Measurements from ENCODE around the gene CSNK2A1.

The CSNK2A1 gene

GRCh38 chr20:540391-541201 lies 3.0 kb downstream of the CSNK2A1 start:
- TF ChIP-seq, protein P1, sequence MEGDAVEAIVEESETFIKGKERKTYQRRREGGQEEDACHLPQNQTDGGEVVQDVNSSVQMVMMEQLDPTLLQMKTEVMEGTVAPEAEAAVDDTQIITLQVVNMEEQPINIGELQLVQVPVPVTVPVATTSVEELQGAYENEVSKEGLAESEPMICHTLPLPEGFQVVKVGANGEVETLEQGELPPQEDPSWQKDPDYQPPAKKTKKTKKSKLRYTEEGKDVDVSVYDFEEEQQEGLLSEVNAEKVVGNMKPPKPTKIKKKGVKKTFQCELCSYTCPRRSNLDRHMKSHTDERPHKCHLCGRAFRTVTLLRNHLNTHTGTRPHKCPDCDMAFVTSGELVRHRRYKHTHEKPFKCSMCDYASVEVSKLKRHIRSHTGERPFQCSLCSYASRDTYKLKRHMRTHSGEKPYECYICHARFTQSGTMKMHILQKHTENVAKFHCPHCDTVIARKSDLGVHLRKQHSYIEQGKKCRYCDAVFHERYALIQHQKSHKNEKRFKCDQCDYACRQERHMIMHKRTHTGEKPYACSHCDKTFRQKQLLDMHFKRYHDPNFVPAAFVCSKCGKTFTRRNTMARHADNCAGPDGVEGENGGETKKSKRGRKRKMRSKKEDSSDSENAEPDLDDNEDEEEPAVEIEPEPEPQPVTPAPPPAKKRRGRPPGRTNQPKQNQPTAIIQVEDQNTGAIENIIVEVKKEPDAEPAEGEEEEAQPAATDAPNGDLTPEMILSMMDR (IDR thresholded peaks at IDR 0.05; ENCODE audit: low read depth, low read length) = no peak
- no peak overlapping the region for H3K4me3 ChIP-seq (ENCODE audit: low read depth, low read length)

GRCh38 chr20:539848-540247 lies 3.7 kb downstream of the CSNK2A1 start:
- TF ChIP-seq, protein P1 (IDR thresholded peaks at IDR 0.05; ENCODE audit: low read depth, low read length) = no peak
- no peak overlapping the region for H3K4me3 ChIP-seq (ENCODE audit: low read depth, low read length)

DNA sequence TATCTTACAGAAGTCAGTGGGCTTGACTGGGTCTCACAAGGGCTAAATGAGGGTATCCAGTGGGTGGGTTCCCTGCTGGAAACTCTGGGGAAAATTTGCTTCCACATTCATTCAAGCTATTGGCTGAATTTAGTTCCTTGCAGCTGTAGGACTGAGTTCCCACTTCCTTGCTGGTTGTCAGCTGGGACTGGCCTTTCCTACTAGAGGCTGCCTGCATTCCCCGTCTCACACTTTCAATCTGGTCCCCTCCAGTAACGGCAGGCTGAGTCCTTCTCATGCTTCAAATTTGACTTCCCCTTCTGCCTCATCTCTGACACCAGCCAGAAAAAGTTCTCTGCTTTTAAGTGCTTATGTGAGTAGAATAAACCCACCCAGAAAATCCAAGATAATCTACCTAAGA lies 4.4 kb downstream of the CSNK2A1 start:
- TF ChIP-seq, protein P1 (IDR thresholded peaks at IDR 0.05; ENCODE audit: low read depth, low read length) = no peak

DNA sequence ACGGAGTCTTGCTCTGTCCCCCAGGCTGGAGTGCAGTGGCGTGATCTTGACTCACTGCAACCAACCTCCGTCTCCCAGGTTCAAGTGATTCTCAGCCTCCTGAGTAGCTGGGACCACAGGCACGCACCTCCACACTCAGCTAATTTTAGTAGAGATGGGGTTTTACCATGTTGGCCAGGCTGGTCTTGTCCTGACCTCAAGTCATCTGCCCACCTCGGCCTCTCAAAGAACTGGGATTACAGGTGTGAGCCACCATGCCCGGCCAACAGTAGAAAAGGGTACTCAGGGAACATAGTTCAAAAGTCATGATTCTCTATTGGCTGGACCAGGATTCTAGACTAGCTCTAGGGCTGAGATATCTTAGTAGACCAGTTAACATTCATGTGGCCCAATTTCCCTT lies 5.6 kb downstream of the CSNK2A1 start:
- no peak overlapping the region for H3K4me3 ChIP-seq (ENCODE audit: low read depth, low read length)
- TF ChIP-seq, protein P1 (IDR thresholded peaks at IDR 0.05; ENCODE audit: low read depth, low read length) = no peak

More for the DNA sequence above, 4.4 kb downstream of the CSNK2A1 start:
- H3K4me3 ChIP-seq (ENCODE audit: low read depth, low read length) = no peak overlapping the region

DNA sequence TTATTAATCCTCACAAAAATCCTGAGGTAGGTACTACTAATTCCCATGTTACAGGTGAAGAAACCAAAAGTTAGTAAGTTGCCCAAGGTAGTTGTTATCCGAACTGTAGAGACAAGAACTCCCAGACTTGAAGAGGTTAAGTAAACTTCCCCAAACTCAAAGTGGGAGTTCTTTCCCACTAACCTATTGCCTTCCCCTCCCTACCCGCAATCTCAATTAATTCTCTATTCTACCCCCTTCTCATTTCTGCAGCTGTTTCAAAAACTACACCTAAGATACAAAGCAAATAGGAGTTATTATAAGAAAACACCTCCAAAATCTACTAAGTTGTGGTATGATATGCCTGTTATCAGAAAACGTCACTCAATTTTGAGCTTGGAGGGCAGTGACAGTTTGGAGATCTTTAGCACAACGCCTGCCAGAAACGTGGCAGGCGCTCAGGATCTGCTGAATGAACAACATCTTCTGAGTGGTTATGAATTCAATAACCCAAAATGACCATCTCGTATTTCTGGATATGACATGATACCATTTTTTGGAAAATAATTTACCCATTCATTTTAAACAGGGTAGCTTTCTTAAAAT lies 7.1 kb downstream of the CSNK2A1 start:
- TF ChIP-seq, protein P1 (IDR thresholded peaks at IDR 0.05; ENCODE audit: low read depth, low read length) = no peak
- H3K4me3 ChIP-seq (ENCODE audit: low read depth, low read length) = no peak overlapping the region

DNA sequence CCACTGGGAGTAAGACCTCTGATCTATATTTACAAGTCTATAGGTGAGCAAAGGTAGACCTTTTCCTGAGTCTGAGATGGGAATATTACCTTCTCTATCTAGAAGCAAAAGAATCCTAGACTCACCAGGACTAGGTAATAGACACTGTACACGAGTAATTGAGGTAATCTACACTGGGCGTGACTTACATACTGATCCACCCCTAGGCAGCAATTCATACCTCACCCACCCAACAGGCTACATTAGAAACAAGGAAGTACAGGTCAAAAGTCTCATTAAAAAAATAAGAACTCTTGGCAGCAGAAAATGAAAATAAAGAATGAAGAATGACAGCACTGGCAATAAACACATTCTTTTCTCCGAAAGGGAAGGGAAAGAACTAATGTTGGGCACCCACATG lies 7.6 kb downstream of the CSNK2A1 start:
- H3K4me3 ChIP-seq (ENCODE audit: low read depth, low read length) = no peak overlapping the region
- TF ChIP-seq, protein P1 (IDR thresholded peaks at IDR 0.05; ENCODE audit: low read depth, low read length) = no peak

DNA sequence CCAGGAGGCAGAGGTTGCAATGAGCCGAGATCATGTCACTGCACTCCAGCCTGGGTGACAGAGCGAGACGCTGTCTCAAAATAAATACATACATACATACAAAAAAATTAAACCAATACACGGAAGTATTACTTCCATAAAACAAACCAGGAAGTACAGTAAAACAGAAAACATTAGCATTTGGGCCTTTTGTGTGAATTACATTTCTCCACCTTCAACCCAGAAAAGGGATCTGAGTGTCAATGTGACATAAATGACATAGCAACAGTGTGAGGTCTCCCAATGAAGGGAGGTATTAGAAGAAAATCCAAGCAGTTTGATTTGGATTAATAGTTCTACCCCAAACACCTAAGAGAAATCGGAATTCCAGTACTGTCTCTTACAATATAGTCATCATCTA lies 10.1 kb downstream of the CSNK2A1 start:
- TF ChIP-seq, protein P1 (IDR thresholded peaks at IDR 0.05; ENCODE audit: low read depth, low read length) = no peak
- H3K4me3 ChIP-seq (ENCODE audit: low read depth, low read length) = no peak overlapping the region

Measured in WI38 (cell line).